Smooth muscle cell of the brain vasculature (primary cell): ENCODE results near the gene WSB2.
"Not testable (repeated sequence)": the region's sequence is repeated elsewhere in the genome, so short reads cannot be mapped to it uniquely, and the experiment has no call there.

Experiments
- DNase-seq: peaks from one replicate; pipeline ENCODE4 v3.0.0-alpha.2; 2012; ENCODE audit warnings: low read depth, low spot score

The WSB2 gene

DNA sequence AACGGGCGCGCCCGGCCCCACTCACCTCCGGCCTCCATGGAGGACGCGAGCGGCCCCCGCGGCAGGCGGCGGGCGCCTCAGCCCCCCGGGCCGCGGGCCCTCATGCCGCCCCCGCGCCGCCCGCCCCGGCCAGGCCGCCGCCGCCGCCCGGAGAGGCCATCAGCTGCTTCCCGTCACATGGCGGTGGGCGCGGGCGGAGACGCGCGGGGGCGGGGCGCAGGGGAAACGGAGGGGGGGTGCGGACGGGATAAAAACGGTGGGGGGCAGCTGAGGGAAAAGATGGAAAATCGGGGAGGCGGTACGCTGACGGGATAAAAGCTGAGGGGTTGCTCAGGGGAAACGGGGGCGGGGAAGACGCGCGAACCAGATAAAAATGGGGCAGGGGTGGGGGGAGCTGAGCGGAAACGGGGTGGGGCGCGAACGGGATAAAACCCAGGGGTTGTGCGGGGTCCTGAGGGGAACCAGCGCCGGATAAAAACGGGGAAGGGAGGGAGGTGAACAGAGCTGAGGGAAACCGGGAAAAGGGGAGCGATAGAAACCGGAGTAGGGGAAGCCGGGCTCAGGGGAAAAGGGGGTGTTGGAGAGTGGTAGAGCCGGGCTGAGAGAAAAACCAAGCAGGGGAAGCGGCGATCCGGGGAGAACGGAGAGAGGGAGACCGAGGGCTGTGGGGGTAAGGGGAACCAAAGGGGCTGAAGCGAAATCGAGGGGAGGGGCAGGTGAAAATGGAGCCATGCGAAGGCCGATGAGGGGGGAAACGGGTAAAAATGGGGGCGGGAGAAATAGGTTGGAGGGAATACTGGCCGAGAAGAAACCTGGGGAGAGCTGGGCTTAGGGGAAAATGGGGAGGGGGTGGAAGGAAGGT lies at the start of gene WSB2:
Gene WSB2 (minus strand): TSS at position 169 of the 862 bp plus-strand sequence. CDS start 131 bp downstream, at position 38.
- DNase-seq: no peak

DNA sequence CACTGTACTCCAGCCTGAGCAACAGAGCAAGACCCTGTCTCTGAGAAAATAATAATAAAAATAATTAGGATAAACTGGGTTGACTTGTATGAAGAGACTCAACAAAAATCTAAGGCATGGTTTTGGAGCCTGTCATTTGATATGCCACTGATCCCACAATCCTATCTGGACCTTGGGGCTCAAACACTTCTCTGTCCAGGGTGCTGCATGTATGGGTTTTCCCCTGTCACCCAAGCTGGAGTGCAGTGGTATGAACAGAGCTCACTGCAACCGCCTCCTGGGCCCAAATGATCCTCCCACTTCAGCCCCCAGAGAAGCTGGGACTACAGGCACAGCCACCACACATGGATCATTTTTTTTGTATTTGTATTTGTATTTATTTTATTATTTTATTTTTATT lies 48.1 kb upstream of the WSB2 start:
- no peak for DNase-seq

GRCh38 chr12:118107694-118108093 lies 46.7 kb upstream of the WSB2 start:
- DNase-seq: no peak

DNA sequence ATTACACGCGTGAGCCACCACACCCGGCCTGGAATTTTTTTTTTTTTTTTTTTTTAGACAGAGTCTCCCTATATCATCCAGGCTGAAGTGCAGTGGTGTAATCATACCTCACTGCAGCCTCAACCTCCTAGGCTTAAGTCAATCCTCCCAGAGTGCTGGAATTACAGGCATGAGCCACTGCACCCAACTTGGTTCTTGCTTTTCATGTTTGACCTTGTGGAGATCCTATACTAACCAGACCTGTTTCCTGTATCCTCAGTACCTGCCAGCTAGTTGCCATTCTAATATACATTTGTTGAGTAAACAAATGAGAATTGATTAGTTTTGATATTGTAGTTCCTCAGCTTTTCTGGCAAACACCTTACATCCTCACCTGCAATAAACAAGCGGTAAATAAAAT lies 46.0 kb upstream of the WSB2 start:
- DNase-seq: no peak

- no peak for DNase-seq
Observed at GRCh38 chr12:118103601-118104382, 42.8 kb upstream of the WSB2 start, which contains the start of gene VSIG10. TSS of gene VSIG10 (minus strand) at chr12:118104011. CDS start at chr12:118103671, 340 bp downstream.

DNA sequence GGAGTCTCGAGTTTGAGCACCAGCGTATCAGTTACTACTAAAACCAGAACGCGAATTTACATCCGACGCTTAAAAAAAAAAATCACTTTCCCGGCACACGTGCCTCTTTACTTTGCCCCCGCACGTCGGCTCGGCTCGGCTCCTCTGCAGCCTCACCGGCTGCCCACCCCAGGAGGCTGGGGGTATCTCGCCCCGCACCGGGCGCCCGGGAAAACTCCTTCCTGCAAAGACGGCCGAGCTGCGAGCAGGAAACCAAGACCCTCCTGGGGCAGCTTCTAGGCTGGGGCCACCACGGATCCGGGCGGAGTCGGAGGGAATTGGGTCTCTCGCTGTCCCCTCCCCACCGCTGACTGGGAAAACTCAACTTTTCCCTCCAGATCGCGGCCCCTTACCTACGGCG lies 42.2 kb upstream of the WSB2 start:
- DNase-seq: no peak

DNA sequence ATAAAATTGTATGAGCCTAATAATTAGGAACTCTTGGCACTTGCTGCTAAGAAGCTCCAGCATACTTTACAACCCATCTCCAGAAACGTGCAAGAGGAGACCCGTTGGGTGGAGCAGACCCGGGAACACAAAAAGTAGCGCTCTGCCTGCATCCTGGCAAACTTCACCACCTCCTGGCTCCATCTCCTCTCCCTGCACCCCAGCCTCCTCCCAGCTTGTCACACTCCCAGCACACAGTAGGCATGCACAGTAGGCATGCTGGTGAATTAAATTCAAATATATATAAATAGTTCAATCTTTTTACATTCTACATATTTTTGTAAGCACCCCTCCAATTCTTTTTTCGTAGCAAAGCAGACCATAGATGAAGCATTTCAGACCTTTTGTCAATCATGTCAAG lies 41.6 kb upstream of the WSB2 start:
- no peak for DNase-seq

GRCh38 chr12:118102070-118102469 lies 41.1 kb upstream of the WSB2 start:
- DNase-seq: no peak

- no peak for DNase-seq
Observed at GRCh38 chr12:118101051-118101450, 40.1 kb upstream of the WSB2 start.

DNA sequence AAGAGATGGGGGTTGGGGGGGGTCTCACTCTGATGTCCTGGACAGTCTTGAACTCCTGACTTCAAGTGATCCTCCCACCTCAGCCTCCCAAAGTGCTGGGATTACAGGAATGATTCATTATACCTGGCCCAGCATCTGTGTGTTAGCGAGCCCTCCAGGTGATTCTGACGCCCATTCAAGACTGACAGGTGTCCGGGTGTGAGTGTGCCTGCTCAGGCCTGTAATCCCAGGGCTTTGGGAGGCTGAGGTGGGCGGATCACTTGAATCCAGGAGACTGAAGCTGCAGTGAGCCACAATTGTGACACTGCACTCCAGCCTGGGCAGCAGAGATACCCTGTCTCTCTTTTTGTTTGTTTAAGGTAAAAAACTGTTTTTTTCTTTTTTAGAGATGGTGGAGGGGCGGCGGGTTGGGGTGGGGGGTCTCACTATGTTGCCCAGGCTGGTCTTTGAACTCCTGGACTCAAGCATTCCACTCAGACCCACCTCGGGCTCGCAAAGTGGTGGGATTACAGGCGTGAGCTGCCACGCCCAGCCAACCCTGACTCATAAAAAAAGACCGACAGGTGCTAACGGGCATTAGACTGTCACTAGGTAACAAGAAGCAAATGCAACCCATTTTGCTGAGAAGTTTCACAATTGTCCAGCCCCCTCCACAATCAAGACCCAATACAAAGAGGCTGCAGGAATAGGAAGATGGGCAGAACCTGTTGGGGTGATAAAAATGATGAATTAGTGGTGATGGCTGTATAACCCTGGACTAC lies 38.1 kb upstream of the WSB2 start:
- no peak for DNase-seq

DNA sequence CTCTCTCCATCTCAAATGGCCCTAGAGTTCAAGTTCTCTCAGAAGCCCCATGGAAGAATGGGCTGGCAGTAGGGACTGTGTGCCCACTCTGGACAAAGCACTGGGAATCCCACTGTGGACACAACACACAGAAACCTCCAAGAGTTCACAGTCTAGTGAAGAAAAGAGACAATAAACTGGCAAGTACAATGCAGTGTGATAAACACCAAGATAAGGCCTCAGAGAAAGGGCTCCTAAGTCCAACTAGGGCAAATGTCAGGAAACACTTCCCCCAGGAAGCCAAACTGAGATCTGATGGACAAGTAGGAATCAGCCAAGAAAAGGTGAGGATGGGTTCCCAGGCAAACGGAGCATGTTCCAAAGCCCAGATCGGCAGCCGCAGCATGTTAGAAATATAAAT lies 37.4 kb upstream of the WSB2 start:
- DNase-seq: no peak

DNA sequence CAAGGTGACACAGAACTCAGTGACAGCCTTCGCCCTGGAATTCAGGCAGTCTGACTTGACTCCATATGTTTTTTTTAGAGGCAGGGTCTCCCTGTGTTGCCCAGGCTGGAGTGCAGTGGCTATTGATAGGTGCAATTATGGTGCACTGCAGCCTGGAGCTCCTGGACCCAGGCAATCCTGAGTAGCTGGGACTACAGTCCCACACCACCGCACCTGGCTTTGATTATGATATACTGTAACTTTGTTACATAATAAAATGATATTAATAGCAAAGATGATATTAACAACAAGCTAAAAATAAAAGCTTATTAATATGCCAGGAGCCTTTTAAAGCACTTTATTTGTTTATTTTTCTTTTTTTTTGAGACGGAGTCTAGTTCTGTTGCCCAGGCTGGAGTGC lies 33.1 kb upstream of the WSB2 start:
- DNase-seq: no peak

DNA sequence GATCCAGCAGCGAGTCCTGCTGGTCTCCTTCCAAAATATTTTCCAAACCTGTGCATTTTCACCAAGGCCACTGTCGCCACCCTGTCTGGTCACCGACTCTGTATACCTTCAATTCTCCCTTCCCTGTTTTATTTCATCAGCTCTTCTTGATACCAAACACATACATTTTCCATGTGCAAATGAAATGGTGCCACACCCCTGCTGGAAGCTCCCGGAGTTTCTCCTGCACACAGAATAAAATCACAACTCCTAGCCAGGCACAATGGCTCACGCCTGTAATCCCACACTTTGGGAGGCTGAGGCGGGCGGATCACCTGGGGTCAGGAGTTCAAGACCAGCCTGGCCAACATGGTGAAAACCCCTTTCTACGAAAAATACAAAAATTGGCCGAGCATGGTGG lies 28.8 kb upstream of the WSB2 start:
- no peak for DNase-seq

GRCh38 chr12:118082161-118082560 lies 21.2 kb upstream of the WSB2 start:
- no peak for DNase-seq

- DNase-seq: not testable (repeated sequence)
Observed at GRCh38 chr12:118081521-118081920, 20.5 kb upstream of the WSB2 start.

DNA sequence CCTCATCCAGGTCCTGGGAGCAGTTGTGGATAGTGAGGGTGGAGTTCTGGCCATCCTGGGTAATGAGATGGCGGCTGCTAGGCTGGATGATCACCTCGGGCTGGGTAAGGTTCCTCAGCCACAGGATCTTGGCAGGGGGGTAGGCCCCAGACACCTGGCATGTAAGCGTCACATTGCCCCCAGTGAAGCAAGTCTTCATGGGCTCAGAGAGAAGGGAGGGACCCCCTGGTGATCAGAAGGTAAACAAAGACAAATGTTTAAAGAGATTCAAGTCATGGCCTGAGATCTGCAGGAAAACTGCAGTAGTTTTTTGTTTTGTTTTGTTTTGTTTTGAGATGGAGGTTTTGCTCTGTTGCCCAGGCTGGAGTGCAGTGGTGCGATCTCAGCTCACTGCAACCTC lies 12.8 kb upstream of the WSB2 start:
- no peak for DNase-seq

DNA sequence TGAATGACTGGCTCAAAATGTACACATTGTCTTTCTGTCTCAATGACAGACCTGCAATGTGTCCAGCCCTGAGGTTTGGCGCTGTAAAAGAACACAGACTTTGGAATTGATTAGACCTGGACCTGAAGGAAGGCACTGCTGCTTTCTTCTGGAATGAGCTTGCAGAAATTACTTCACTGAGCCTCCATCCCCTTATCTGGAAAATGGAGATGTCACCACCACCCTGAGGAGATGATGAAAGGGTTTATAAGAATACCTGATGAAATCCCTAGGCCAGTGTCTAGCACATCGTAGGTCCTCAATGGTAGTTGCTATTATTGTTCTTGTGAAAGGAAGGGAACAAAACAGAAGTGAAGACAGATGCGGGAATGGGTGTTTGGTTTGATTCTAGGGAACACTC lies 9.7 kb upstream of the WSB2 start:
- no peak for DNase-seq

GRCh38 chr12:118068445-118068844 lies 7.5 kb upstream of the WSB2 start:
- no peak for DNase-seq

- DNase-seq: no peak
Observed at GRCh38 chr12:118065380-118065779, 4.4 kb upstream of the WSB2 start.

GRCh38 chr12:118064608-118065007 lies 3.6 kb upstream of the WSB2 start:
- no peak for DNase-seq

DNA sequence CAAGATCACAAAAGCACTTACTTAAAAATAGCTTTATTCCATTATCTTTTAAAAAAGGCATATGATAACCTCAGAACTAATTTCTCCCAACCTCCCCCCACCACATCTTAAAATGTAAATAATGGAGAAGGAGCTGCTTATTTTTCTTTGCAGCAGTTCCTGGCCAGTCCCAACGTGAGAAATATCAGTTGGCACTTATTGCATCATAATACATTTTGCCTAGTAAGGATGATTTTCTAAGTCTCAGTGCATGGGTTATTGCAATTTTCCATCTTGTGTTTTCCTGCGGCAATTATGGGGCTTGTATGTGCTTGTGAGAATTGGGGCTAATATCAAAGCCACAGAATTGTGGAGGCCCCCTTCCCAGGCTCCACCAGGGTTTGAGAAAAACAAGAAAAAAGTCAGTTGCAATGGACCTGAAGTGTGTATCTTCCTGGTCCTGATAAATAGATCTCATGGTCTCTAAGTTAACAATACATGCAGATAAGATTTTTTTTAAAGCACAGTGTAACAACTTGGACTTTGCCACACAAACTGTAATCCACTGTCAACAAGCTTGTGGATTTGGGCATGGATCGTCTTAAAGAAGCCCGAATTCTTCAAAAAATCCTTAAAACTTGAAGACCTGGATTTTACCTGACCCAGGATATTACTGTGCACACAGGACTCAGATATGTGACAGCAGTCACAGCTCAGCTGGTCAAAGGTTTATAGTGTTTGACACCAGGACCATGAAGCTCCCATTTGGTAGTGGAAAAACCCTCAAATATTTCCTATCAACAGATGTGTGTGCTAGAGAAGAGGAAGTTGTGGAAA lies 2.8 kb upstream of the WSB2 start:
- DNase-seq: no peak
